Thyroid gland (tissue), 4 donors: ENCODE data around the gene GRXCR1.

Source experiments
- POLR2A ChIP-seq, 2 donors: fragments of 450-650 bp; IDR thresholded peaks; one replicate each; pipeline ENCODE4 v1.6.1; 2017; ENCODE audit warnings: antibody characterized with exemption in 2 of 2, mild to moderate bottlenecking in 2 of 2, moderate library complexity in 1 of 2
- TF ChIP-seq, protein P1 (sequence below), 6 experiments: fragments of 200-600 bp in 3 of 6; fragments of 450-650 bp in 3 of 6; sonication (generic) in 3 of 6; IDR thresholded peaks; one replicate each; pipeline ENCODE4 v1.5.1; 2016 to 2019; ENCODE audit warnings: antibody characterized with exemption in 6 of 6, mild to moderate bottlenecking in 2 of 6, inconsistent platforms in 1 of 6, moderate library complexity in 1 of 6

DNA sequence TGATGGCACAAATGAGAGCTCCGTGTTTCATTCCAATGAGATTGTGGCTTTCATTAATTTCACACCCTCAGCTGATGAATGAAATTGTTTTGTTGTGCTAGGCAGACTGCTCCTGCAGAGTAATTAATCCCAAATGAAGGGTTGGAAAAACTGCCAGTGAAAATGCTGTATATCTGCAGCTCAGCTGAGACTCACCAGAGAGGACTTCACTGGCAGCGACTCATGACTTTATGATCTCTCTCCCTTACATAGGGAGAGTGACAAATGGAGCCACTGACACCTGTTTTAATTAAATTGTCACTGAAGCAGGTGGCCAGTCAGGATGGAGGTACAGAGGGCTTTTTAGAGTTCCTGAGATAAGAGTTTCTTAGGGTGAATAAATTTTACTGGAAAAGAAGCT lies 24.8 kb downstream of the GRXCR1 start:
- TF ChIP-seq, protein P1, sequence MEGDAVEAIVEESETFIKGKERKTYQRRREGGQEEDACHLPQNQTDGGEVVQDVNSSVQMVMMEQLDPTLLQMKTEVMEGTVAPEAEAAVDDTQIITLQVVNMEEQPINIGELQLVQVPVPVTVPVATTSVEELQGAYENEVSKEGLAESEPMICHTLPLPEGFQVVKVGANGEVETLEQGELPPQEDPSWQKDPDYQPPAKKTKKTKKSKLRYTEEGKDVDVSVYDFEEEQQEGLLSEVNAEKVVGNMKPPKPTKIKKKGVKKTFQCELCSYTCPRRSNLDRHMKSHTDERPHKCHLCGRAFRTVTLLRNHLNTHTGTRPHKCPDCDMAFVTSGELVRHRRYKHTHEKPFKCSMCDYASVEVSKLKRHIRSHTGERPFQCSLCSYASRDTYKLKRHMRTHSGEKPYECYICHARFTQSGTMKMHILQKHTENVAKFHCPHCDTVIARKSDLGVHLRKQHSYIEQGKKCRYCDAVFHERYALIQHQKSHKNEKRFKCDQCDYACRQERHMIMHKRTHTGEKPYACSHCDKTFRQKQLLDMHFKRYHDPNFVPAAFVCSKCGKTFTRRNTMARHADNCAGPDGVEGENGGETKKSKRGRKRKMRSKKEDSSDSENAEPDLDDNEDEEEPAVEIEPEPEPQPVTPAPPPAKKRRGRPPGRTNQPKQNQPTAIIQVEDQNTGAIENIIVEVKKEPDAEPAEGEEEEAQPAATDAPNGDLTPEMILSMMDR (IDR thresholded peaks at IDR 0.05), result no peak
- TF ChIP-seq POLR2A (IDR thresholded peaks at IDR 0.05), result no peak
